Measurements from ENCODE around the gene POU2F2. TPM values are rescaled to one million over a fixed set of nuclear protein-coding genes. Genes with fewer than 3 reads are reported as not detected.

The POU2F2 gene
- total and polyA plus RNA-seq, 9 of the 15 experiments (the other 6 are each of a cell fraction or from before 2014, with no cell fraction given), result 0.03 to 0.68 (median 0.14) TPM

DNA sequence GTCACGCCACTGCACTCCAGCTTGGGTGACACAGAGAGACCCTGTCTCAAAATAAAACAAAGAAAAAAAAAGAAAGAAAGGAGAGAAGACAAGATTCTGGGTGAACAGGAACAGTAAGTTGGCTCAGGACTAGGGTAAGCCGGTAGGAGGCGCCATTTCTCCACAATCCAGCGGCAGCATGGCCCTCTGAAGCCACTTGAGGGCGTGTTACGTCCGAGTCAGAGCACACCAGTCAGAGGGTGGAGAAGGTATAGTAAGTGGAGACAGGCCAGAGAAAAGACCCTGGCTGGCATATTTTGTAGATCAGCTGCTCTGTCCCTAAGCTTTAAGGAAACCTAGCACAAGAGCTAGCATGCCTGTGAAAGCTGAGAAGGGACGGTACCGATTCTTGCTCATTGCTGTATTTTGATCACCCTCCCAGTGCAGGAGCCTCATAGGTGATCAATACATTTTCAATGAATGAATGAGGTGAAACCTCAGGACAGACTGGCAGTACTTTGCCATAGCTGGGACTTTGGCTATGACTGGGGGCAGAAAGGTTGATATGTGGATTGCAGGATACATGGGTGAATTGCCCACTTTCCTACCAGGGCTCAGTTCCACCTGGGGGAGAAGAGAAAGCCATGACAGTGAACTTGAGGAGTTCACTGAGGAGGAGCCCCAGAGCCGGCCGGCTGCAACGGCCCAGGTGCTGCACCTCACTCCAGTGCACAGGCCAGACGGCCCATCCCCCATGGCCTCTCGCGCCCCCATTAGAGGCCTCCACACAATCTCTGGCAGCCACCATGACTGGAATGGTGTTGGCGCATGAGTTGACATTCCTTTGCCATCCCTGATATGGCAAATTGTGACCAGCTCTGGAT, 23.5 kb downstream of the POU2F2 start (continued):
- TF ChIP-seq THRB (CRISPR knock-in tag; conservative IDR thresholded peaks at IDR 0.05) (no peak), TFAP4 (CRISPR knock-in tag; IDR thresholded peaks at IDR 0.05; ENCODE audit: borderline replicate concordance) (peak; percentile 39; the same call in 1 of the 2 replicates), PML (IDR thresholded peaks at IDR 0.05; ENCODE audit: low read length) (no peak), HDAC8 (tag; IDR thresholded peaks at IDR 0.05) (no peak), MAZ (CRISPR knock-in tag; conservative IDR thresholded peaks at IDR 0.05 in 1 of 2, IDR thresholded peaks at IDR 0.05 in 1 of 2) (peak in 1 of 2 experiments; percentile 55; a peak in 1 of 4 replicates), ILK (tag; IDR thresholded peaks at IDR 0.05; ENCODE audit: borderline replicate concordance, low read depth) (no peak), NFATC3 (IDR thresholded peaks at IDR 0.05) (no peak), ZMIZ1 (IDR thresholded peaks at IDR 0.05; ENCODE audit: low read depth in 2 of 2, low read length in 2 of 2) (peak in 1 of 2 experiments; percentile 22; a peak in 1 of 4 replicates), KDM4B (IDR thresholded peaks at IDR 0.05; ENCODE audit: borderline replicate concordance in 2 of 2, low read depth in 1 of 2) (no peak), MNT (conservative IDR thresholded peaks at IDR 0.05) (no peak), GATAD2B (IDR thresholded peaks at IDR 0.05; ENCODE audit: borderline replicate concordance) (no peak)

Data from K562 (cell line).